Measurements from ENCODE around the gene PLEKHG5. TPM values are rescaled to one million over a fixed set of nuclear protein-coding genes. Genes with fewer than 3 reads are reported as not detected.
A peak's percentile ranks its signal among the peaks of the same experiment; 100 is the strongest.
"Not testable (repeated sequence)": the region's sequence is repeated elsewhere in the genome, so short reads cannot be mapped to it uniquely, and the experiment has no call there.

PLEKHG5 gene
- total RNA-seq, 2 experiments from 2014 or later, result 1.7 to 1.8 TPM

DNA sequence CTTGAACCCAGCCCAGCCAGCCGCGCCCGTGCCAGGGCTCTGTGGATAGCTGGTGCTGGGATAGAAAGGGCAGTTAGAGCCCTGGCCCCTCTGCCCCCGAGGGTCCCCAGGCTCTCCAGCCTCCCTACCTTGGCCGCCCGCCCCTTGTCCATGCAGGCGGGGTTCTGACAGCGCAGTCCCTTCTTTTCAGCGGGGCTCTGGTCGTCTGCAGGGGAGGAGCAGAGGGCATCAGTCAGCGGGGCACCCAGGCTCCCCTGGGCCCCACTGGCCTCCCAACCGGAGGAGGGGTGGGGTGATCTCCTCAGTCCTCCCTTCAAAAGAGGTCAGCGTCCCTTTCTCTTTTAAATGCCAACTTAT is 4.9 kb upstream of the PLEKHG5 start:
- TF ChIP-seq, protein P1, sequence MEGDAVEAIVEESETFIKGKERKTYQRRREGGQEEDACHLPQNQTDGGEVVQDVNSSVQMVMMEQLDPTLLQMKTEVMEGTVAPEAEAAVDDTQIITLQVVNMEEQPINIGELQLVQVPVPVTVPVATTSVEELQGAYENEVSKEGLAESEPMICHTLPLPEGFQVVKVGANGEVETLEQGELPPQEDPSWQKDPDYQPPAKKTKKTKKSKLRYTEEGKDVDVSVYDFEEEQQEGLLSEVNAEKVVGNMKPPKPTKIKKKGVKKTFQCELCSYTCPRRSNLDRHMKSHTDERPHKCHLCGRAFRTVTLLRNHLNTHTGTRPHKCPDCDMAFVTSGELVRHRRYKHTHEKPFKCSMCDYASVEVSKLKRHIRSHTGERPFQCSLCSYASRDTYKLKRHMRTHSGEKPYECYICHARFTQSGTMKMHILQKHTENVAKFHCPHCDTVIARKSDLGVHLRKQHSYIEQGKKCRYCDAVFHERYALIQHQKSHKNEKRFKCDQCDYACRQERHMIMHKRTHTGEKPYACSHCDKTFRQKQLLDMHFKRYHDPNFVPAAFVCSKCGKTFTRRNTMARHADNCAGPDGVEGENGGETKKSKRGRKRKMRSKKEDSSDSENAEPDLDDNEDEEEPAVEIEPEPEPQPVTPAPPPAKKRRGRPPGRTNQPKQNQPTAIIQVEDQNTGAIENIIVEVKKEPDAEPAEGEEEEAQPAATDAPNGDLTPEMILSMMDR (IDR thresholded peaks at IDR 0.05), result no peak
- DNase-seq (no peak), ATAC-seq (no peak)
- Mint-ChIP-seq H3K9me3 (no peaks in the 10 kb centered on the region), H3K36me3 (ENCODE audit: low read depth) (no peaks in the 10 kb centered on the region), H3K4me3 (peak overlapping the region; percentile 40), H3K4me1 (ENCODE audit: low read depth) (peaks cover 31% of the 10 kb centered on the region), H3K27me3 (peaks cover 3% of the 10 kb centered on the region), H3K27ac (no peak overlapping the region)
- POLR2A ChIA-PET, result no interaction called here
- CTCF ChIA-PET, result interaction anchor here (1.4 kb wide), 1 partner anchor 58 kb away, joined by 3 read pairs; no protein-coding TSS in a partner anchor
- intact Hi-C loops (cut with micrococcal nuclease), result no loop called here

DNA sequence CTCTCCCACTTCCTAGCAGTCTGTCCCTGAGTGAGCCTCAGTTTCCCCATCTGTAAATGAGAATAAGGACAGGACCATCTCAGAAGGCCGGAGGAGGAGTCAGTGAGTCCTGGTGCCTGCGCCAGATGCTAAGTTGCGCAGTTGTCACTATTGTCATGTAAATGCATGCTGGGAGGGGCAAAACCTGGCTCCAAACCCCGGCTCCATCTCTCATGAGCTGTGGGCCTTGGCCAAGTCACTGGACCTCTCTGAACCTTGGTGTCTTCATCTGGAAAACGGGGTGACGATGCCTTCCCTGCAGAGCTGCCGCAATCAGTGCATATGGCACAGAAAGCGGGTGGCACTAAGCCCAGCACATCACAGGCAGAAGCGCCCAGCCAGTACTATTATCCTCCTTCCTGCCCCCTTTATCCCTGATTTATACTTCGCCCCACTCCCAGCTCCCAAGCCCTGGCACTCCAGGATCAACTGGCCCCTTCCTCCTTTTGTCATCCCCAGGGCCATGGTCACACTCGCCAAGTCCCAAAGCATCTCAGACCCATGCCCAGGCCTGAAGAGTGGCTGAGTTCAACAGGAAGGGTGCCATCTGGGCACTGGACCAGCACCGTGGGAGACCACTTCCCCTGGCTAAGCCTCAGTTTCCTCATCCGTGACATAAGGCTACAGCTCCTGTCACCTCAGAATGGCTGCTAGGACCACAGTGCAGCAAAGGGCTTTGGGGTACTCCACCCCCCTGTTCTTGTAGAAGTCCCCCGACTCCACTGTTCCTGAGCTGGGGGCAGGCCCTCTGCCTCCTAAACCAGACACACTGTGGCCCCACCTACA is 4.3 kb upstream of the PLEKHG5 start:
- H3K4me3 Mint-ChIP-seq, result no peak overlapping the region
- no peaks in the 10 kb centered on the region for H3K36me3 Mint-ChIP-seq (ENCODE audit: low read depth)
- intact Hi-C loops (cut with micrococcal nuclease), result no loop called here
- no peak overlapping the region for H3K27ac Mint-ChIP-seq
- H3K9me3 Mint-ChIP-seq, result no peaks in the 10 kb centered on the region
- ATAC-seq, result no peak
- CTCF ChIA-PET, result interaction anchor here (0.9 to 1.4 kb wide), 2 partner anchors 57 to 151 kb away, joined by 3 read pairs; no protein-coding TSS in a partner anchor
- TF ChIP-seq, protein P1 (IDR thresholded peaks at IDR 0.05), result no peak
- H3K27me3 Mint-ChIP-seq, result no peaks in the 10 kb centered on the region
- POLR2A ChIA-PET, result no interaction called here
- H3K4me1 Mint-ChIP-seq (ENCODE audit: low read depth), result peaks cover 34% of the 10 kb centered on the region
- DNase-seq, result no peak

DNA sequence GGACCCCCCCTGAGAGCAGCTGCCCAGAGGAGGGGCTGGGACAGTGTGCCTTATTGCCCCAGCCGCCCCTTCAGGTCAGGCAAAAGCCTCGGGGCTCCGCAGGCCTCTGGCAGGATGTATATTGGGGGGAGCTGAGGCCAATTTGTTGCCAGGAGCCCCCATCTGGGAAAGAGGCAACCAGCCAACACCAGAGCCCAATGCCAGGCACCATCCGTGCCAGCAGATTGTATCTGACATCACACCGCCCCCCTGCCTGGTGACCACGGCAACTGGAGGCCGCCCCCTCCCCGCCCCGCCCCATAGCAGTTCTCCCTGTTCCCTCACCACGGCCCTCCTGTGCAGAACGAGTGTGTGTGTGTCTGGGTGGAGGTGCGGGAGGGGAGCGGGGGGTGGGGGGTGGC is 3.6 kb upstream of the PLEKHG5 start:
- ATAC-seq, result no peak
- no peaks in the 10 kb centered on the region for H3K27me3 Mint-ChIP-seq
- ChIA-PET CTCF (interaction anchor here (0.9 to 1.4 kb wide), 2 partner anchors 57 to 152 kb away, joined by 3 read pairs; no protein-coding TSS in a partner anchor), POLR2A (interaction anchor here (0.9 kb wide), 1 partner anchor 85 kb away, joined by 3 read pairs; no protein-coding TSS in a partner anchor)
- no peaks in the 10 kb centered on the region for H3K36me3 Mint-ChIP-seq (ENCODE audit: low read depth)
- peak; percentile 35 for DNase-seq
- no peak overlapping the region for H3K27ac Mint-ChIP-seq
- no peaks in the 10 kb centered on the region for H3K9me3 Mint-ChIP-seq
- peaks cover 34% of the 10 kb centered on the region for H3K4me1 Mint-ChIP-seq (ENCODE audit: low read depth)
- intact Hi-C loops (cut with micrococcal nuclease), result no loop called here
- H3K4me3 Mint-ChIP-seq, result no peak overlapping the region
- TF ChIP-seq, protein P1 (IDR thresholded peaks at IDR 0.05), result no peak

DNA sequence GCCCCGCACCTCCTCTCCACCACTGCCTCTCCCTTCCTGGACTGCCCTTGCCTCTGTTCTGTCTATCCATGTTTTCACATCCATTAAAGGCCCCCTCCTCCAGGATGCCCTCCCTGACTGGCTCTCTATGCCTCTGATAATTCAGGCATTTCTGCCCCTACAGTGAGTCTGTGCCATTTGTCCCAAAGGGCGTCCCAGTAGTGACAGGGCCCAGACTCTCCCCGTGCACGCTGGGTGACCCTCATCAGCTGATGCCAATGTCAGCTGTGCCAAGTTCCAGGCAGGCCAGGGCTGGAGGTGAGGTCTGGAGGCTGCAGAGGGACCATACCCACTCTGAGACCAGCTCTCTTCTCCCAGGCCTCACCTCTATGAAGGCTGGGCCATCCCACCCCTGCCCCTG is 3.2 kb upstream of the PLEKHG5 start:
- ATAC-seq, result no peak
- Mint-ChIP-seq H3K36me3 (ENCODE audit: low read depth) (no peaks in the 10 kb centered on the region), H3K4me3 (no peak overlapping the region), H3K27ac (peak overlapping the region; percentile 59), H3K9me3 (no peaks in the 10 kb centered on the region), H3K4me1 (ENCODE audit: low read depth) (peaks cover 34% of the 10 kb centered on the region), H3K27me3 (no peaks in the 10 kb centered on the region)
- TF ChIP-seq, protein P1 (IDR thresholded peaks at IDR 0.05), result no peak
- no peak for DNase-seq
- intact Hi-C loops (cut with micrococcal nuclease), result no loop called here
- POLR2A ChIA-PET, result interaction anchor here (0.9 kb wide), 1 partner anchor 86 kb away, joined by 3 read pairs; no protein-coding TSS in a partner anchor
- CTCF ChIA-PET, result no interaction called here

DNA sequence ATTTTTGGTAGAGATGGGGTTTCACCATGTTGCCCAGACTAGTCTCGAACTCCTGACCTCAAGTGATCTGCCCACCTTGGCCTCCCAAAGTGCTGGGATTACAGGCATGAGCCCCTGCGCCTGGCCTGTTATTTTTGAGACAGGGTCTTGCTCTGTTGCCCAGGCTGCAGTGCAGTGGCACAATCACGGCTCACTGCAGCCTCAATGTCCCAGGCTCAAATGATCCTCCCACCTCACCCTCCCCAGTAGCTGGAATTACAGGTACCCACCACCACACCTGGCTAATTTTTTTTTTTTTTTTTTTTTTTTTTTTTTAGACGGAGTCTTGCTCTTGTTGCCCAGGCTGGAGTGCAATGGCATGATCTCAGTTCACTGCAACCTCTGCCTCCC is 2.4 kb upstream of the PLEKHG5 start:
- H3K4me1 Mint-ChIP-seq (ENCODE audit: low read depth), result peaks cover 34% of the 10 kb centered on the region
- H3K4me3 Mint-ChIP-seq; intact Hi-C loops (cut with micrococcal nuclease); H3K27me3 Mint-ChIP-seq; H3K9me3 Mint-ChIP-seq; H3K27ac Mint-ChIP-seq; DNase-seq; H3K36me3 Mint-ChIP-seq (ENCODE audit: low read depth); POLR2A ChIA-PET; ATAC-seq: not testable (repeated sequence)
- CTCF ChIA-PET, result interaction anchor here (1.2 kb wide), 1 partner anchor 28 kb away, joined by 4 read pairs; no protein-coding TSS in a partner anchor
